PC-3 (cell line): ENCODE measurements around the gene IQCK.

Experiments
- EZH2 ChIP-seq: fragments of 300-600 bp; sonication (generic); IDR thresholded peaks from one replicate; pipeline ENCODE4 v1.6.1; 2017; ENCODE audit warnings: antibody characterized with exemption, mild to moderate bottlenecking, low read length; ENCODE audit not compliant: unreplicated experiment
- TF ChIP-seq, protein P1 (sequence below): fragments of 300-600 bp; sonication (generic); conservative IDR thresholded peaks from 2 replicates; pipeline ENCODE4 v1.5.1; 2017; ENCODE audit warnings: antibody characterized with exemption, low read depth, mild to moderate bottlenecking, low read length

DNA sequence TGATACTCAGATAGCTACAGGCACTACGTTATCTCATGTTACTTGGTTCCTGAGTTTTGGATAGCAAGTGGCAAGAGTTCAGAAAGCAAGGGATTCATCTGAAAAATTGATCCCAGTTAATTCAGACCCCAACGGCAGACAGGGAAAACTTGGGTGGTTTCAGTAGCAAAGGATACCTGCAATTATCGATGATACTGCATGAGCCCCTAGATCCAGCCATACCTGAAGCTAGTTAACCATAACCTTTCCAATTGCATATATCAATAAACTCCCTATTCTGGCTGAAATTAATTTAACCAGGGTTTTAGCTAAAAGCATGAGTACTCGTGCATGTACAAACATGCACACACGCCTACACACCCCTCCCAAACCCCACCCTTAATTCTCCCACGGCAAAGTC is 4.4 kb upstream of the IQCK start:
- TF ChIP-seq, protein P1, sequence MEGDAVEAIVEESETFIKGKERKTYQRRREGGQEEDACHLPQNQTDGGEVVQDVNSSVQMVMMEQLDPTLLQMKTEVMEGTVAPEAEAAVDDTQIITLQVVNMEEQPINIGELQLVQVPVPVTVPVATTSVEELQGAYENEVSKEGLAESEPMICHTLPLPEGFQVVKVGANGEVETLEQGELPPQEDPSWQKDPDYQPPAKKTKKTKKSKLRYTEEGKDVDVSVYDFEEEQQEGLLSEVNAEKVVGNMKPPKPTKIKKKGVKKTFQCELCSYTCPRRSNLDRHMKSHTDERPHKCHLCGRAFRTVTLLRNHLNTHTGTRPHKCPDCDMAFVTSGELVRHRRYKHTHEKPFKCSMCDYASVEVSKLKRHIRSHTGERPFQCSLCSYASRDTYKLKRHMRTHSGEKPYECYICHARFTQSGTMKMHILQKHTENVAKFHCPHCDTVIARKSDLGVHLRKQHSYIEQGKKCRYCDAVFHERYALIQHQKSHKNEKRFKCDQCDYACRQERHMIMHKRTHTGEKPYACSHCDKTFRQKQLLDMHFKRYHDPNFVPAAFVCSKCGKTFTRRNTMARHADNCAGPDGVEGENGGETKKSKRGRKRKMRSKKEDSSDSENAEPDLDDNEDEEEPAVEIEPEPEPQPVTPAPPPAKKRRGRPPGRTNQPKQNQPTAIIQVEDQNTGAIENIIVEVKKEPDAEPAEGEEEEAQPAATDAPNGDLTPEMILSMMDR = no peak
- no peak for TF ChIP-seq EZH2
